GM19372 (cell line): ENCODE results near the gene ACTBL2.

Experiments used
- ATAC-seq: cut with Tn5 transposase; IDR thresholded peaks from one replicate; pipeline ENCODE4 v1.9.1; 2021; ENCODE audit warnings: mild to moderate bottlenecking, low read depth, moderate library complexity; ENCODE audit not compliant: unreplicated experiment

The ACTBL2 gene

GRCh38 chr5:57450991-57451876 is 31.4 kb downstream of the ACTBL2 start:
- ATAC-seq, result no peak

DNA sequence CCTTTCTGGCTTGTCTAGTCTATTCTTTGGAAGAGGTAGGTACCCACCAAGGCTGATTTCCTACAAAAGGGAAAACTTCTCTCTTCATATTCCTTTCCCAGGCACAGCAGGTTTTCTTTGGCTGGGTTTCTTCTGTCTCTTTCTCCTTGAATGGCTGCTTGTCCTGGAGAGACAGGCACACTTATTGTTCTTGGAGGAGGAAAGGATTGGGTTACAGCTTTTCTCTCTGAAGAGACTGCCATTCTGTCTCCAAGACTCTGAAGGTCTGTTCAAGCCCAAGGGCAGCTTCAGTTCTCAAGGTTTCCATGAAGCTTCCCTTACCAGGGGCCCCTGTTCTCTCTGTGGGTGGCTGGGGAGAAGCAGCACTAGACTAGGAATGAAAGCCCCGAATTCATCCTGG is 33.9 kb downstream of the ACTBL2 start:
- ATAC-seq, result no peak

DNA sequence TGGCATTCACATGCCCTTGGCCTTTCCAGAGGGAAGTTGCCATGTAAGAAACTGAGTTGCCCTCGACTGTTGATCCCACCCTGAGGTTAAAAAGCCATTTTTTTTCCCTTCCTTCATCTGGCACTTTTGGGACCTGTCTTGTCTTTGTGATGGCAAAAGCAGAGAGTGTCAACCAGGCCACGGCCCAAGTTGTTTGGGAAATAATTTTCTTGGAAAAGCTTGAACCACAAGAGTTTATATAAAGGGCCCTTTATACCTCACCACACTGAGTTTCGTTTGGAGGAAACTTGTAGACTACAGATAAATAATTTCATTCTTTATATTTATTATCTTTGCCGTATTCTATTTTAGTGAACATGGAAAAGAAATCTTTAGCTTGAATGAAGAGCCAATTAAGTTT is 34.3 kb downstream of the ACTBL2 start:
- no peak for ATAC-seq

- no peak for ATAC-seq
These were observed 35.0 kb downstream of the ACTBL2 start for GRCh38 chr5:57447658-57448057.

DNA sequence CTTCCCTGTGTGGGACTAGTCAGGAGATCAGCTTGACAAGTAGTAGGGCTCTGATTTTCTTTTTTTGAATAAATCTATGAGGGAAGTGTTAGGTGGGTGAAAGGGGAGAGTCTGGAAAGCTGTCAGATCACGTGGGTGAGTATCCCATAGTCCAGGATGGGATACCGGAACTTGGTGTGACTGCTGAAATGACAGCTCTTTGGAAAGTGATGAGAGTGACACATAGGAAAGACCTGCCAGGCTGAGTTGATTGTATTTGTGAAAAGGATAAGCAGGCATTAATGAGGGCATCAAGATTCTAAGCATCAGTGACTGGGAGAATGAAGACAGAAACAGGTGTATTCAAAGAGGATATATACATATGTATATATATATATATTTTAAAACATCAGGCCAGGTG is 35.6 kb downstream of the ACTBL2 start:
- ATAC-seq, result no peak

GRCh38 chr5:57445705-57446037 is 36.9 kb downstream of the ACTBL2 start:
- ATAC-seq, result no peak

GRCh38 chr5:57445006-57445704 is 37.5 kb downstream of the ACTBL2 start:
- ATAC-seq, result no peak

GRCh38 chr5:57442080-57442839 is 40.4 kb downstream of the ACTBL2 start:
- peak; percentile 60 for ATAC-seq

DNA sequence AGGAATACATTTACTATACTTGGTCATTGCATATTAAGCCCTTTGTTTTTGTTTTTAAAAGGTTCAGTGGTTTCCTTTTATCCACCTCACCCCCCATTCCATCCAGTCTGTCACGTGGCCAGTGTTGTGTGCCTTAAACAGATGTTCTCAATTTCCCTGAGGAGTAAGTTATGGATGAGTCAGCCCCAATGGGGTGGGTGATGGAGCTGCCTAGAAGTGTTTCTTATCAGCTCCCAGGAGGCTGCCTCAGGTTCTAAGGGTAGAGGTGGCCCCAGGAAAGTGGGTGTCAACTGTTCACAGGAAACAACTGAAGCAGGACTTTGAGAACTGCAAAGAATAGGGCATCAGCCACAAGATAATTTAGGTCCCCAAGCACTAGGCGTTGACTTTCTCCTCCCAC is 41.1 kb downstream of the ACTBL2 start:
- no peak for ATAC-seq

GRCh38 chr5:57439601-57440000 is 43.0 kb downstream of the ACTBL2 start:
- no peak for ATAC-seq

GRCh38 chr5:57437976-57438805 is 44.4 kb downstream of the ACTBL2 start:
- no peak for ATAC-seq

- no peak for ATAC-seq
These were observed 46.0 kb downstream of the ACTBL2 start for GRCh38 chr5:57436586-57436985.

- ATAC-seq, result no peak
These were observed 46.9 kb downstream of the ACTBL2 start for GRCh38 chr5:57435701-57436134.

- no peak for ATAC-seq
These were observed 47.9 kb downstream of the ACTBL2 start for GRCh38 chr5:57434683-57435082.

GRCh38 chr5:57434227-57434640 is 48.4 kb downstream of the ACTBL2 start:
- ATAC-seq, result no peak

- no peak for ATAC-seq
These were observed 49.7 kb downstream of the ACTBL2 start for GRCh38 chr5:57432876-57433275.

GRCh38 chr5:57431759-57432158 is 50.9 kb downstream of the ACTBL2 start:
- ATAC-seq, result no peak
